Measurements from ENCODE around the gene GRIK1.

Gene GRIK1

DNA sequence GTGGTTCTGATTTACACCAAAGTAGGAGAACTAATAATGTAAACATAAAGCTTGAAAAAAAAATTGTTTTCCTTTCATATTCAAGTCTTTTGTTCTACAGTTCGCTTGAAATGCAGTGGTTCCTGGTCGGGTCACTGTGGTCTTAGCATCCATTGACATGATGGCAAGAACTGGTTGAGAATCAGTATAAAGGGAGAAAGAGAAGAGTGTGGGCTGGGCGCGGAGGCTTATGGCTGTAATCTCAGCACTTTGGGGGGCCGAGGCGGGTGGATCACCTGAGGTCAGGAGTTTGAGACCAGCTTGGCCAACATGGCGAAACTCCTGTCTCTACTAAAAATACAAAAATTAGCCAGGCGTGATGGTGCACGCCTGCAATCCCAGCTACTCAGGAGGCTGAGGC, 390.2 kb downstream of the GRIK1 start:
- in situ Hi-C loops (cut with HindIII; ENCODE audit: low pct_ligation_motif_present, low pct_unique_long_range_greater_than_20kb, low sequenced_read_pairs): no loop called here

DNA sequence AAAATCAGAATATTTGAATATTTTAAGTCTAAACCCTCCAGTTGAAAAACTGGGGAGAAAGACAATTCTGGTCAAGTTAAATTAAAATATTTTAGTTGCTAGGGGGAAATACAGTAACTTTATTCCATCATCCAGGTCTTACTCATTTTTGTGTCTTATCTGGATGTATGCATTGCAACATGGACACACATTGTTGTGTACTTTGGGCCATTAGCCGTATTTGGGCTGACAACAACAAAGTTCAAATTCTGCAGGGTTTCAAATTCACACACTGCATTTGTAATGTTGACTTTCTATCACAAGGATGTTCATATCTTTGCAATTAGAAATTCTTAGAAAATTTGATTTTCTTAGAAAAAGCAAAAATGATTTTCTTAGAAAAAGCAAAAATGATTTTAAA, 391.8 kb downstream of the GRIK1 start:
- no peak for DNase-seq
- in situ Hi-C loops (cut with HindIII; ENCODE audit: low pct_ligation_motif_present, low pct_unique_long_range_greater_than_20kb, low sequenced_read_pairs): no loop called here

More for the DNA sequence above, 390.2 kb downstream of the GRIK1 start:
- DNase-seq: no peak

DNA sequence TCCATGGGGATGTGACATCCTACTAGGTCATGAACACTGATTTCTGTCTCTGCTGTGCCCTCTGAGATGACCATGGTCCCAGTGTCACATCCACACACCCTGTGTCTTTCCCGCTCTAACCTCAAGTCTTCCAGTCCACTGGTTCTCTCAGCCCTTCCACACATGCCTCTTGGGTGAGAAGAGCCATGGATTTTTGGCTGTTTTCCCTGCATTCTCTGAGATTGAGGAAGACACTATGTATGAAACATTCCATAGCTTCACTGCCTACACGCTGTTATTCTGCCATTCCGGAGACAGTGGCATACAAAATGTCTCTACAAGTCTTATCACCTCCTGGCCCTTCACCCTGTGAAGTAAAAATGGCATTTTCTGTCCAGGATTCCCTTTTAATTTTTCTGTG, 393.7 kb downstream of the GRIK1 start:
- in situ Hi-C loops (cut with HindIII; ENCODE audit: low pct_ligation_motif_present, low pct_unique_long_range_greater_than_20kb, low sequenced_read_pairs): no loop called here
- no peak for DNase-seq

DNA sequence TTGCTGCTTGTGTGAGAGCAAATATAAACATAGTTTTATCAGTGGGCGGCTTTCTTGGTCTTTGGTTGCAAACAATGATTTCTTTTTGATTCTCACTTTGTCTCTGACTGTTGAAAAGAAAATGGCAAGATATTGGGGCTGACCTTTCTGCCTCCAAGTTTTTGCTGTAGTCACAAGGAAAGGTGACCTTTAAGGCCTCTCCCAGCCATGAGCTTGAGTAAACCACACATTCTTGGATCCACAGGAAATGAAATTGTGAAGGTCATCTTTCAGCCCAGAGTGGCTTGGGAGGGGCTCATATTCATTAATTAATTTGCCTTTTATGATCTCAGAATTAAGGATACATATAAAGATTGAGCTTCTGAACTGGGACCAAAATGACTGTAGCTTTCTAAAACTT, 399.5 kb downstream of the GRIK1 start:
- in situ Hi-C loops (cut with HindIII; ENCODE audit: low pct_ligation_motif_present, low pct_unique_long_range_greater_than_20kb, low sequenced_read_pairs): no loop called here
- DNase-seq: no peak

DNA sequence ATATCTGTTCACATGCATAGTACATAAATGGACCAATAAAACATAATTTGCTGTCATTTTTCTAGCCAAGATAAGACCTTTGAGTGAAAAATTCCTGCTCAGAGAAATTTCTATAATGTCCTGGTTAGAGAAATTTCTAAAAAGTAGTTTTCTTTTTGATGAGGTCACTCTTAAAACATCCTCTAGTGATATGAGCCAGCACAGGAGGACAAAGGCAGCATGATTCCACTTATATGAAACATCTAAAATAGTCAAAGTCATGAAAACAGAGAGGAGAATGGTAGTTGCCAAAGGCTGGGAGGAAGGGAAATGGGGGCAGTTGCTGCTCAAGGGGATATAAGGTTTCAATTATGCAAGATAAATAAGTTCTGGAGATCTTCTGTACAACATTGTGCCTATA, 401.7 kb downstream of the GRIK1 start:
- no peak for DNase-seq
- in situ Hi-C loops (cut with HindIII; ENCODE audit: low pct_ligation_motif_present, low pct_unique_long_range_greater_than_20kb, low sequenced_read_pairs): no loop called here

DNA sequence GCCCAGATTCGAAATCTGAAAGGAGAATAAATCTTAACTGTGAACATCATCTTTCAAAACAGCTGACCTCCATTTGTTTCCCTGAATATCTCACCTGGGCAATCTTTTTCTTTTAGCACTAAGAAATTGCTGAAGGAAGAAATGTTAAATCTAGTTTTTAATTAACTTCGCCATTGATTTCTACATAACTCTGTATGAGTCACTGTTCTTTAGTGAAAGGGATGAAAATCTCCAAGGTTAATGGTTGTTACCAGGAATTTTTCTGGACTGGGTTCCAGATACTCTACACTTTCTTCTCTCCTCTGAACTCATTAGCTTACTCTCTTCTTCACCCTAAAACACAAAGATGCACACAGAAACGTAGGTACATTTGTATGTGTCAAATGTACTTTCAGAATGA, 405.3 kb downstream of the GRIK1 start:
- peak; percentile 18 for DNase-seq
- in situ Hi-C loops (cut with HindIII; ENCODE audit: low pct_ligation_motif_present, low pct_unique_long_range_greater_than_20kb, low sequenced_read_pairs): no loop called here

DNA sequence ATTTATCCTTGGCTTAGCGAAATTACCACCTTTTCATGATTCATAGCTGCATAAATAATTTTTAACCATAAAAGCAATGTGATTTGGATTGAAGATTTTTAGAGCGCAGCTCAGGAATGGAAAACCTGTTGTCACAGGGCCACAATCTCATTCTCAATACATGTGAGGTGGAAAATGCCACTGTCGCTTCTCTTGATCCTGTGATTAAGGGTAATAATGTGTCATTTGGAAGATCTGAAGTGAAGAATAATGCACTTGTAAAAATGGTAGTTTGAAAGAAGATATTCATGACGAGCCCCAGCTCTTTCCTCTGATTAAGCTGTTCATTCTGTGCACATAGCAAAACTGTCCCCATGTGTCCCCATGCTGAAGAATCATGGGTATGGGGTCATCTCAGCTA, 410.7 kb downstream of the GRIK1 start:
- in situ Hi-C loops (cut with HindIII; ENCODE audit: low pct_ligation_motif_present, low pct_unique_long_range_greater_than_20kb, low sequenced_read_pairs): no loop called here
- no peak for DNase-seq

DNA sequence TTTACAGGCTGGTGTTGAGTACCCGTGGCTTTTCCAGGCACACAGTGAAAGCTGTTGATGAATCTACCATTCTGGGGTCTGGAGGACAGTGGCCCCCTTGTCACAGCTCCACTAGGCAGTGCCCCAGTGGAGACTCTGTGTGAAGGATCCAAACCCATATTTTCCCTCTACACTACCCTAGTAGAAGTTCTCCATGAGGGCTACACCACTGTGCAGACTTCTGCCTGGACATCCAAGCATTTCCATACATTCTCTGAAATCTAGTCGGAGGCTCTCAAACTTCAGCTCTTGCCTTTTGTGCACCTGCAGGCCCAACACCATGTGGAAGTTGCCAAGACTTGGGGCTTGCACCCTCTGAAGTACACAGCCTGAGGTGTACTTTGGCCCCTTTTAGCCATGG, 413.3 kb downstream of the GRIK1 start:
- in situ Hi-C loops (cut with HindIII; ENCODE audit: low pct_ligation_motif_present, low pct_unique_long_range_greater_than_20kb, low sequenced_read_pairs): no loop called here
- DNase-seq: no peak

DNA sequence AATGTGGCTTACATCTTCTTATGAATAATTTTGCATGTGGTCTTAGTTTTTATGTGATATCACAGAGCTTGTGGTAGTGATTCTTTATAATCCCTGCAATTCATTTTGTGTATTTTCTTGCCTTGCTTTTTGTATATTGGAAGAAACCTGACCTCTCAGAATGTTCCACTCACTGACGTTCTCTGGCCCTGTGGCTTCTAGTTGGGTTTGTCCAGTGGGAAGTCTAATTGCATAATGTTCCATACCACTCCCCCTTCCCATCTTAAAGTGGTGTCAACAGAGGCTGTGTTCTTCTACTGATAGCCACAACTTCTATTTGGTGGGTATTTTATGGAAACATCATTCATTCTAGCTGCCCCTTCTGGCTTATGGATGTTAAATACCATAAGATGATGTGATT, 415.7 kb downstream of the GRIK1 start:
- no peak for DNase-seq
- in situ Hi-C loops (cut with HindIII; ENCODE audit: low pct_ligation_motif_present, low pct_unique_long_range_greater_than_20kb, low sequenced_read_pairs): no loop called here

DNA sequence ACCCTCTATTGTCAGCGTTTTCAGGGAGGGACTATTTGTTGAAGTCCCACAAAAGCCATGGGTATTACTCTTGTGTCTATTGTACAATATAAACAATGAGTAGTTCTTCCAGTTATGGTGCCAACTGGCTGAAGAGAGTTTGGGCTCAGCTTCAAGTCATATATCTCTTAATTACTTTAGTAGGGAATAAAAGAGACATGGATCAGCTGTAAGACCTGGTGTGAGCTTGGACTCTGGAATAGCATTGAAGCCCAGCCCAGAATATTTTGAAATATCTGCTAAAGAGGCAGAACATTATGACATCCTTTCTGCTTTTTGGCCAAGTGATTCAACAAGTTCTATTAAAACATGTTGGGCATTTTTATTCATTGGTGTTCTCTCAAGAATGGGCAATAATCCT, 416.1 kb downstream of the GRIK1 start:
- DNase-seq: no peak
- in situ Hi-C loops (cut with HindIII; ENCODE audit: low pct_ligation_motif_present, low pct_unique_long_range_greater_than_20kb, low sequenced_read_pairs): no loop called here

DNA sequence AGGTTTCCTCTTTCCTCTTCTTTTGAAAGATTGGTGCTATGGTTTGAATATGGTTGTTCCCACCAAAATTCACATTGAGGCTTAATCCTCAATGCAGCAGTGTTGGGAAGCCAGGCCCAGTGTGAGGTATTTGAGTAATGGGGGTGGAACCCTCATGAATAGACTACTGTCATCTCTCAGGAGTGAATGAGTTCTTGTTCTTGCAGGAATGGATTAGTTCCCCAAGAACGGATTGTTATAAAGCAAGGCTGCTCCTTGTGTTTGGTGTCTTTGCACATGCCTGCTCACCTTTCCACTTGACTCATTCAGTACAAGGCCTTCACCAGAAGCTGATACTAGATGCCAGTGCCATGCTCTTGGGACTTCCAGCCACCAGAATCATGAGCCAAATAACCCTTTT, 417.9 kb downstream of the GRIK1 start:
- in situ Hi-C loops (cut with HindIII; ENCODE audit: low pct_ligation_motif_present, low pct_unique_long_range_greater_than_20kb, low sequenced_read_pairs): no loop called here
- DNase-seq: no peak

DNA sequence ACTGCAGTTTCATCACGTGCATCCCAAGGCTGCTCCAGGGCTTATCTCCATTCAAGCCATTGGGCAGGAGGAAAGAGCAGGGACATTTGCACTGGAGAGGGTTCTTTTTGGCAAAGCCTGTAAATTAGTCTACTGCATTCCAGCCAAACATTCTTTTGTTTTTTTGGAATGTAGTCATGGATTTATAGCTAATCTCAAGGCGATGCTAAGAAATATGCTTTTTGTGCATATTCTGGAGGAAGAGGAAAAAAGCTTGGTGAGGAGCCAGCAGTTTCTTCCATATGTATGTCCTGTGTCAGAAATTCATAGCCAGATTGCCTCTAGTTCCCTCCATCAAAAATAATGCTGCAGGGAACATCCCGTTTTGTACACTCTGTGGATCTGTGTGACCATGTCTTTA, 419.6 kb downstream of the GRIK1 start:
- no peak for DNase-seq
- in situ Hi-C loops (cut with HindIII; ENCODE audit: low pct_ligation_motif_present, low pct_unique_long_range_greater_than_20kb, low sequenced_read_pairs): no loop called here

DNA sequence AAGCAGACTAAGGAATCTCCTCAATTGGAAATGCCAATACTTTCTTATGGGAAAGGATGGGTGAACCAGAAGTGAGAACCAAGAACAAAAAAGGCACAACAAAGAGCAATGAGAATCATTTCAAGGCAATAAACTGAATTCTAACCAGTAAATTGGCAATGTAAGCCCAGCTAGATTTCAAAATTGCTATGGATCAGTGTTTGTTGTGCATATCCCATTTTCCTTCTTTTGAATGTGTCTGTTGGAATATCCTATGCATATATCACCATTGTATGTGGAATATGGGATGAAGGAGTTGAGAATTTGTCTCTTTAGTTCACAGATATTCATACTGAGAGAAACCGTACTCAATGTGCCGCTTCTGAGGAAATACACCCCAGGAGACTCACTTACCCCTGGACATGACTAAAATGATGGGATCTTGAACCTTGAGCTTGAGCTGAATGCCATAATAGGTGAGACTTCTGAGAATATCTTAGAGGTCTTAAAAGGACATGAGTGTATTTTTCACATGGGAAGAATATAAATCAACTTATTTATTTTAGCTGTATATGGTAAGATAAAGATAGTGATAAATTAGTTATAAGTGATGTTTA, 425.0 kb downstream of the GRIK1 start:
- DNase-seq: no peak
- in situ Hi-C loops (cut with HindIII; ENCODE audit: low pct_ligation_motif_present, low pct_unique_long_range_greater_than_20kb, low sequenced_read_pairs): no loop called here

DNA sequence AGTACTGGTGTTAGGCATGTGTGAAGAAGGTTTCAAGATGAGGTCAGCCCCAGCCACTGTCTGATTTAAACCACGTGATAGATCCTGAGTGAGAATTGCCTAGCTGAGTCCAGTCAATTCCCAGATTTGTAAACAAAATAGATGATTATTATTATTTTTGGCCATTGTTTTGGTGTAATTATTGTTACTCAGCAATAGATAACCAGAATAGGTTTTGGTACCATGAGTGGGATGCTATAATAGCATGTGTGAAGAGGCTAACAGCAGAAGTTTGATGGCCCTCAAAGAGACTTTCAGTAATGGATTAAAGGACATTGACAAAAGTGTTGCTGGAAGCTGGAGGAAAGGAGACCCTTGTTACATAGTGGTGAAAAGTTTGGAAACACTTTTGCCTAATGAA, 426.3 kb downstream of the GRIK1 start:
- in situ Hi-C loops (cut with HindIII; ENCODE audit: low pct_ligation_motif_present, low pct_unique_long_range_greater_than_20kb, low sequenced_read_pairs): no loop called here
- no peak for DNase-seq

DNA sequence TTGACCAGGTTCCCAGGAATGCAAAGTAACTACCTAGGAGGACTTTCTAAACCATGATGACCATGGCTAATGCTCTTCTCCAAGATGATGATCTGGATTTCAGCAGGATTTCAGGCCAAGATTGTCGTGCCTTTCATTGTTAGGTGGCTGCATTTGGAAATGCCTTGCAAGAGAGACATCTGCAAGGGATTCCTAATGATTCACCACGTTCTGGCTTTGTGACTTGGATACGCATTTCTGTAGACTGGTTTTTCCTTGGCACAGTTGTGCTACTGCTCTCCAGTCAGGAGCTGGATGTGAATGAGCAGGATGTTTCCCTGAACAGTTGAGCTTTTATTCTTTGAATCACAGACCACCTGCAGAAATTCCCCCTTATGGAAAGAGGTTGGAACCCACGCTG, 428.7 kb downstream of the GRIK1 start:
- no peak for DNase-seq
- in situ Hi-C loops (cut with HindIII; ENCODE audit: low pct_ligation_motif_present, low pct_unique_long_range_greater_than_20kb, low sequenced_read_pairs): no loop called here

DNA sequence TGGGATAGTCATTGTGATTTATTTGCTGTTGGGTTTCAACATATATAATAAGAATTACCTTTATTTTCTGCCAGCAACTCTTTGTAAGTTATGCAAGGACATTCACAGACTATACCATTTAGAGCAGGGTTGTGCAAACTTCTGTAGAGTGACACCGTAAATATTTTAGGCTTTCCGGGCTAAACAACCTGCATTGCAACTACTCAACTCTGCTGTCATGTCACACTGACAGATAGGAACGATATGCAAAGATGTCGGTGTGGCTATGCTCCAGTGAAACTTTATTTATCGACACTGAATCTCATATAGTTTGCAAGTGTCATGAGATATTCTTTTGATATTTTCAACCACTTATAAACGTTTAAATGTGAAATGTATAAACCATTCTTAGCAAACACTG, 430.7 kb downstream of the GRIK1 start:
- in situ Hi-C loops (cut with HindIII; ENCODE audit: low pct_ligation_motif_present, low pct_unique_long_range_greater_than_20kb, low sequenced_read_pairs): no loop called here
- no peak for DNase-seq

DNA sequence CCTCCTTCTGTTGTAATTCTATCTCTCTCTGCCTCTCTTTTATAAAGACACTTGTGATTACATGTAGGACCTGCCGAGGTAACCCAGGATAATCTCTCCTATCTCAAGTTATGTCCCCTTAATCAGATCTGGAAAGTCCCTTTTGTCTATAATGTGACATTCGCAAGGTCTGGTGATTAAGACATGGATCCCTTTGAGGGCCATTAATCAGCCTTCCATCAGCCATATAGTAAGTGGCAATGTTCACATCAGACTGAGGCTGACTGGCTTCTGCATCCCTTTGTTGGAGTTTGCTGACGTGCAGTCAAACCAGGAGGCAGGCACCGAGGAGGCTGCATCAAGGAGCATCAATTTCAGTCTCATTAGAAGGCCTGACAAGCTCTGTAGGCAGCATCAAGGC, 431.5 kb downstream of the GRIK1 start:
- in situ Hi-C loops (cut with HindIII; ENCODE audit: low pct_ligation_motif_present, low pct_unique_long_range_greater_than_20kb, low sequenced_read_pairs): no loop called here
- no peak for DNase-seq

DNA sequence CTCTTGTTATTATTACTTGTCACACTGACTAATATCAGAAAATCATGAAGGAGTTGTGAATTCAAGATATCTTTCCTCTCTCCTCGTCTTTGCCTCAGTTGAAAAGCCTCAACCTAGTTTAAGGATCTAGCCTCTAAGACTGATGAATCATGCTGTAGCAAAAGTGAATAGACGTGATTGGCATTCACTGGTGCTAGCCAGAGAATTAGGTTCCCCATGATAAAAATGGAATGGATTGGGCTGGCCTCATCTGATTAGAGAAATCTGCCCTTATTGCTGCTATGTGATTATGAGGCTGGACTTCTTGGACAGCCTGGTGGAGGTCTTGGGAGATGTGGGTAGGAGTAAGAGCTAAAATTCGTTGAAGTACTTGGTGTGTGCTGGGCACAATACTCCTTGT, 432.8 kb downstream of the GRIK1 start:
- no peak for DNase-seq
- in situ Hi-C loops (cut with HindIII; ENCODE audit: low pct_ligation_motif_present, low pct_unique_long_range_greater_than_20kb, low sequenced_read_pairs): no loop called here

DNA sequence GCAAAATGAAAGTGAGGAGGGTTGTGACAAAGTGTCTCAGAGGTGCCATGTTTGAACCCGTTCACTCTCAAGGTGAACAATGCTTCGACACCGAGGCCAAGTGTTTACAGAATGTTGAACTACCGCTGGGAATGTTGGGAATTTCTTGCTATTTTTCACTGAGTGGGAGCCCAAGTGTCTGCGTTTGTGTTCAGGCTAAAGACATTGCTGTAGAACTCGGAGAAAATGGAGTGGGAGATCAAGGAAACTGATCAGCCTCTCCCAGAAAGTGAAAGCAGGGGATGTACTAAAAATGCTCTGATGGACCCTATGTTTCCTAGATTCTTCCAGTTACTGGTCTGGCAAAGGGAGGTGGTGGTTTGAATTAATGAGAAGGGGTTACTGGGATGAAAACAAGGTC, 433.6 kb downstream of the GRIK1 start:
- in situ Hi-C loops (cut with HindIII; ENCODE audit: low pct_ligation_motif_present, low pct_unique_long_range_greater_than_20kb, low sequenced_read_pairs): no loop called here
- DNase-seq: no peak

DNA sequence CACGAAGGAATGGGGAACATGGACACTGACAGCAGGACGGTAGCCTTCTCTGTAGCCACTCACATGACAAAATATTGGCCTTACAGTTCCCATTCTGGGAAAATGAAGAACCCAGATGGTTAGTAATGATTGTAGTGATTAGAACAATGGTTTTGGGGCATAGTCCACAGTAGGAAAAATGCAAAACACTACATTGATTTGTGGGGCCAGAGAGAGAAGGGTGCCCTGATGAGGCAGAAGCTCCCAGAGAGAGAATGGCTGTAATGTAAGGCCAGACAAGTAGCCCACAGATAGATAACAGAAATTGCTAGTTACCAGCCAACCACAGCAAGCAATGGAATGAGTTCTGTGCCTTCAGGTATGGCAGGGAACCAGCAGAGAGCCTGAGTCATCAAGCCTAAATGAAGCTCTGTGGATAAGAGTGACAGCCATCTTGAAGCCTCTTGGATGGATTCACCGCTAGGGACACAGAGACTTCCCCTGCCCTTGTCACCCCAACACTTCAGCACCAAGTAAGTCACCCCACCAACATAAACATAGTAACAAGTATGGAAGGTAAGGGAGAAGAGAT, 435.0 kb downstream of the GRIK1 start:
- in situ Hi-C loops (cut with HindIII; ENCODE audit: low pct_ligation_motif_present, low pct_unique_long_range_greater_than_20kb, low sequenced_read_pairs): no loop called here
- DNase-seq: peak; percentile 84

DNA sequence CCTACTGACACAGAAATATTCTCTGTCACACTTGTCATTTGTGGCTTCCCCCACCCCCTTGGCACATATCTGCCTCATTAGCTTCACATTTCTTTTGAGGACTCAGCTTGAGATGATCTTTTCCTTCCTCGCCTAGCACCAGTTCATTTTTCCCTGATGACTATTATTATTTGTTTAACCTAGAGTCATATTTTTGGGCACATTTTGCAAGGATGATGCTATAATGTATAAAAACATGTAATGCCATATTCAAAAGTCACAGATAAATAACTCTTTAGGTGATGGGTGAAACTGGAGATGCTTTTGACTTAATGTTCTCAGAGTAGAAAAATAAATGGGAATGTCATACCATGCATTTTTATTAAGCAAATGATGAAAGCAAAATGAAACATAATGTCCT, 438.3 kb downstream of the GRIK1 start:
- no peak for DNase-seq
- in situ Hi-C loops (cut with HindIII; ENCODE audit: low pct_ligation_motif_present, low pct_unique_long_range_greater_than_20kb, low sequenced_read_pairs): no loop called here

Measured in ACHN (cell line).